ENCODE data around the gene PRKN. TPM values are rescaled to one million over a fixed set of nuclear protein-coding genes. Genes with fewer than 3 reads are reported as not detected.

PRKN gene
- polyA plus RNA-seq, 1 donor from 2014 or later, result 1.2 TPM

DNA sequence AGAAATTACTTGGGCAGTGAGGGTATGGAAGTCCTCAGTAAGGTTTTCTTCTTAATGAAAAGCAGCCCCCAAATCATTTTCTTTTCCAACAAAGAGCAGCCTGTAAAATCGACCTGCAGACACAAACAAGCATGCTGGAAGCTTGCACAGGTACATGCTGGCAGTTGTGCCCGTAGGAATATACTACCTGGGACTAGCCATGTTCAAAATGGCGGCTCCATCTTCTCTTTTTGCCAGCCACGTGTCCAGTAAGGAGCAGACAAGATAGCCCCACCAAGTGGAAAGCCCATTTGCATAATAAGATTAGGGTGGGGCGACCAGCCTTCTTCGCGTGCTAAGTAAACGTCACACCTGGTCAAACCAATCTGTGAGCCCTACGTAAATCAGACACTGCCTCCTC lies 1194.3 kb downstream of the PRKN start:
- H3K27me3 ChIP-seq (ENCODE audit: insufficient read depth, low read depth, low read length), result no peaks in the 10 kb centered on the region
- H3K27ac ChIP-seq (ENCODE audit: low read length), result no peak overlapping the region
- H3K4me3 ChIP-seq (ENCODE audit: low read length), result no peak overlapping the region
- no peak overlapping the region for H3K4me2 ChIP-seq (ENCODE audit: low read length)
- H4K20me1 ChIP-seq (ENCODE audit: insufficient read depth), result no peaks in the 10 kb centered on the region
- TF ChIP-seq RAD21 (conservative IDR thresholded peaks at IDR 0.05) (no peak), REST (IDR thresholded peaks at IDR 0.05; ENCODE audit: borderline replicate concordance) (no peak), SMC3 (conservative IDR thresholded peaks at IDR 0.05; ENCODE audit: poor library complexity) (no peak), POLR2AphosphoS5 (IDR thresholded peaks at IDR 0.05) (no peak), EZH2 (IDR thresholded peaks at IDR 0.05; ENCODE audit: borderline replicate concordance, insufficient read depth, low read length, poor library complexity, severe bottlenecking) (no peak), EP300 (conservative IDR thresholded peaks at IDR 0.05; ENCODE audit: poor library complexity, severe bottlenecking) (no peak), TAF1 (IDR thresholded peaks at IDR 0.05; ENCODE audit: low read depth) (no peak), CTCF (IDR thresholded peaks at IDR 0.05; ENCODE audit: poor library complexity, severe bottlenecking) (no peak), MXI1 (conservative IDR thresholded peaks at IDR 0.05; ENCODE audit: poor library complexity, severe bottlenecking) (no peak)
- H3K79me2 ChIP-seq (replicated peaks; ENCODE audit: insufficient read depth, low read length), result no peaks in the 10 kb centered on the region
- H3K36me3 ChIP-seq (ENCODE audit: insufficient read depth, low read length), result no peaks in the 10 kb centered on the region
- H3K9me2 ChIP-seq (ENCODE audit: insufficient read depth, low read length), result no peaks in the 10 kb centered on the region
- no peaks in the 10 kb centered on the region for H3K9me3 ChIP-seq (ENCODE audit: low read length)
- H3K9ac ChIP-seq (ENCODE audit: low read length), result no peak overlapping the region
- no peaks in the 10 kb centered on the region for H3F3A ChIP-seq (ENCODE audit: insufficient read depth, low read length, poor library complexity, severe bottlenecking)
- H2AFZ ChIP-seq (ENCODE audit: low read depth, low read length), result no peak overlapping the region

DNA sequence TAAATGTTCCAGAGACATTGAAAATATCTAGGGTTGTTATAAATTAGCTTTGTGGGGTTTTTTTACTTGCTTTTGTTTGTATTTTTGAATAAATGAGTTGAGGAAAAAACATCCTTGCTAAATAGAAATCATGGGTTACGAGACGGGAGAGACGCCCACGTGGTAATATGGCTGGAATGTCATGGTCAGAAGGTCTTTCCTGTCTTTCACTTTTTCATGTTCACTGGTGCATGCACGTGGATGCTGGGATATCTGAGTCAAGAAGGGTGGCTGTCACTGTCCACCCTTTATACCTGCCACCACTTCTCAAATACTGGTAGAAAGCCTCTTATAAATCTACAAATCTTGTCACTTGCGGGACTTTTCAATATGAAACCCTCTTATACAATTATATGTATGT lies 1195.0 kb downstream of the PRKN start:
- H3K27me3 ChIP-seq (ENCODE audit: insufficient read depth, low read depth, low read length), result no peaks in the 10 kb centered on the region

More for the DNA sequence above, 1195.0 kb downstream of the PRKN start:
- no peak overlapping the region for H3K27ac ChIP-seq (ENCODE audit: low read length)
- H3K4me3 ChIP-seq (ENCODE audit: low read length), result no peak overlapping the region
- H3K9ac ChIP-seq (ENCODE audit: low read length), result no peak overlapping the region
- H4K20me1 ChIP-seq (ENCODE audit: insufficient read depth), result no peaks in the 10 kb centered on the region
- TF ChIP-seq EZH2 (IDR thresholded peaks at IDR 0.05; ENCODE audit: borderline replicate concordance, insufficient read depth, low read length, poor library complexity, severe bottlenecking), result no peak
- no peak for TF ChIP-seq EP300 (conservative IDR thresholded peaks at IDR 0.05; ENCODE audit: poor library complexity, severe bottlenecking)
- TF ChIP-seq POLR2AphosphoS5 (IDR thresholded peaks at IDR 0.05), result no peak
- TF ChIP-seq MXI1 (conservative IDR thresholded peaks at IDR 0.05; ENCODE audit: poor library complexity, severe bottlenecking), result no peak
- TF ChIP-seq RAD21 (conservative IDR thresholded peaks at IDR 0.05), result no peak
- TF ChIP-seq REST (IDR thresholded peaks at IDR 0.05; ENCODE audit: borderline replicate concordance), result no peak
- no peak for TF ChIP-seq CTCF (IDR thresholded peaks at IDR 0.05; ENCODE audit: poor library complexity, severe bottlenecking)
- no peak for TF ChIP-seq SMC3 (conservative IDR thresholded peaks at IDR 0.05; ENCODE audit: poor library complexity)
- no peak for TF ChIP-seq TAF1 (IDR thresholded peaks at IDR 0.05; ENCODE audit: low read depth)
- H3K9me2 ChIP-seq (ENCODE audit: insufficient read depth, low read length), result no peaks in the 10 kb centered on the region
- H3K4me2 ChIP-seq (ENCODE audit: low read length), result no peak overlapping the region
- no peak overlapping the region for H2AFZ ChIP-seq (ENCODE audit: low read depth, low read length)
- H3K36me3 ChIP-seq (ENCODE audit: insufficient read depth, low read length), result no peaks in the 10 kb centered on the region
- H3K79me2 ChIP-seq (replicated peaks; ENCODE audit: insufficient read depth, low read length), result no peaks in the 10 kb centered on the region
- no peaks in the 10 kb centered on the region for H3F3A ChIP-seq (ENCODE audit: insufficient read depth, low read length, poor library complexity, severe bottlenecking)
- no peaks in the 10 kb centered on the region for H3K9me3 ChIP-seq (ENCODE audit: low read length)

Measured in neural cell (in vitro differentiated cells).